ENCODE results near the gene MARK3.

MARK3 gene

GRCh38 chr14:103442288-103442687, 57.1 kb downstream of the MARK3 start:
- FAIRE-seq, result no peak

GRCh38 chr14:103443111-103443510, 57.9 kb downstream of the MARK3 start:
- FAIRE-seq, result no peak

DNA sequence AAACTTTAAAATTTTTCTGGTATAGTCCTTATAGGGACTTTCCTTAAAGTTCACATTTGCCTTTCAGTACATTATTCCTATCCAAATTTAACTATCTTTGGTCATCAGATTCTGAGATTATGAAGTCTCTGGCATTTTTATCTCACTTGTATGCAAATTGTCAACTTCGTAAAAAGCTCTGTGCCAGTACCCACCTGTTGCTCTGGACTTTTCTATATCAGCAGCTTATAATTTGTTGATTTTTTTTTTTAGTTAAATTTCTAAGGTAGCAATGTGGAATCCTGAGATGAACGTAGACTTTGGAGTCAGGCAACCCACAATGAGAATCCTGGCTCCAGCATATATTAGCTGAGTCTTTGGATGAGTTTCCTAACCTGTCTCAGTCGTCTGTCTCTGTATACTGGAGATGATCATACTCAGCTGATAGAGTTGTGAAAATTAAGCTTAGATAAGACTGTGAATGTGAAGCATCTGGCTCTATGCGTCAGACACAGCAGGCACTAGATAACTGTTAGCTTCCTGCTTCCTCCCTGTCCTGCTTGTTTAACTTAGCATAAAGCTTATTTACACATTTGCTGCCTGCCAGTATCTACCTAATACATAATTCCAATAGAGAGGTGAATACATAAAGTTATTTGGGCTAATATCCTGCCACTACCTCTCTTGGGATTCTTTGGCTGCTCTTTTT, 59.8 kb downstream of the MARK3 start:
- no peak for FAIRE-seq

DNA sequence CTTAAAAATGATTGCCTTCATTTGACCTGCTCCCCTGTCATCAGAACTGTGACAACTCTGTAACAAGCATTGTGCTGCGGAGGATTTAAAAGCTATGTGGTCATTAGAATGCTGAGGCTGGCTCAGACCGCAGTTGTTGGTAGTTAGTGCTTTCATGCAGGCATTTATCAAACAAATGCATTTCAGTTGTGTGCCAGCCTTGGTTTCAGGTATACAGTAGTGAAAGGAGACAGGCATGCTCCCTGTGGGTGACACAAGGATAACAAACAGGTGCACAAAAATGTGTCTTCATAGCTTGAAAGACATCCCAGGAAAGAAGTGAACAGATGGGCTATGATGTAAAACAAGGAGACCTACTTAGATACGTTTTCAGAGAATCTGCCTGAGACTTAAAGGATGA, 60.6 kb downstream of the MARK3 start:
- no peak for FAIRE-seq

GRCh38 chr14:103448097-103448496, 62.9 kb downstream of the MARK3 start:
- no peak for FAIRE-seq

DNA sequence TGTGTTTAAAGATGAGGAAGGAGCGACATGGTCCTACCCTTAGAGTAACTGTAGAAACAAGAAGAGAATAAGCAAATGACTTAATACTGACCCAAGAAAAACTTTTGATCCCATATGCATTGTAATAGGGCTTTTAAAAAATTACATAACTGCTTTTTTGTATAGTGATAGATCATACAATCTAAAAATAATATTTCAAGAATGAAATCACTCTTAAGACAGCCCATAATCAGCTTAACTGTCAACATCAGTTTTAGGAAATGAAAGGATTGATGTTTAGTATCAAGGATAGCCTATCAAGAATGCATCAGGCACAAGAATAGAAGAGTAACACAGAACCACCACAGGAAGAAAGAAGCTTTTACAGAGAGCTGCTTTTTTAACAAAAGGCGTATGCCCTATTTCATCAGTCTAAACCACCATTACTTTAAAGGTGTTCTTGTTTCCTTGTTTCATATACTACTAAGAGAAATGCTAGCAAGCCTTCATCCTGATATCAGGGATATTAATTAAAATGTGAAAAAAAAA, 64.5 kb downstream of the MARK3 start:
- FAIRE-seq, result no peak

- no peak for FAIRE-seq
These were observed 65.2 kb downstream of the MARK3 start for GRCh38 chr14:103450416-103450815.

GRCh38 chr14:103451401-103451800, 66.2 kb downstream of the MARK3 start:
- no peak for FAIRE-seq

DNA sequence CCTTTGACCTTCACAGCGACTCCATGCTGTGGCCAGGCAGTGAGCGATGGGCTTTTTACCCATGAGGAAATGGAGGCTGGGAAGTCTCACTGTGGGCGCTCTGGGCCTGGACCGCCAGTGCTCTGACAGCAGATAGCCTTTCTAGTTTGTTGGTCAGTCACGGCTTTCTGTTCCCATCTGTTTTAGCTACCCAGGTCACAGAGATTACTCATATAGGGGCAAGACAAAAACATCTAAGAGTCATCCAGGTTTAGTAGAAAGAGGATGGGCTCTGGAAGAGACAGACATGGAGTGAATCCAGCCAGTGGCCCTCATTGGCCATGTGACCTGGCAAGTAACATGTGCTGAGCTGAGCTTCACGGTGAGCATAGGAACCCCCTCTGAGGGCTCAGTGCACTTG, 68.6 kb downstream of the MARK3 start:
- FAIRE-seq, result no peak

- FAIRE-seq, result no peak
These were observed 71.1 kb downstream of the MARK3 start for GRCh38 chr14:103456167-103456835.

GRCh38 chr14:103460415-103460814, 75.2 kb downstream of the MARK3 start:
- FAIRE-seq, result no peak

GRCh38 chr14:103463149-103463548, 77.9 kb downstream of the MARK3 start:
- no peak for FAIRE-seq

GRCh38 chr14:103463851-103464250, 78.6 kb downstream of the MARK3 start:
- no peak for FAIRE-seq

DNA sequence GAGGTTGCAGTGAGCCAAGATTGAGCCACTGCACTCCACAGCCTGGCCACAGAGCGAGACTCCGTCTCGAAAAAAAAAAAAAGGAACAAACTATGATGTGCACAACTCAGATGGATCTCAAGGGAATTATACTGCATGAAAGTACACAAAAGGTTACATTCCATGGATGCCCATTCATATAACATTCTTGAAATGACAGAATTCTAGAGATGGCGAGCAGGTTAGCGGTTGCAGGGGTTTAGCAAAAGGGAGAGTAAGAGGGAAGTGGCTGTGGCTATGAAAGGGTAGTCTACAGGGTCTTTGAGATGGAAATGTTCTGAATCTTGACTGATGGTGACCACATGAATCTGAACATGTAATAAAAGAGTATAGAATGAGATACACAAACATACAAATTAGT, 87.7 kb downstream of the MARK3 start:
- FAIRE-seq, result no peak

DNA sequence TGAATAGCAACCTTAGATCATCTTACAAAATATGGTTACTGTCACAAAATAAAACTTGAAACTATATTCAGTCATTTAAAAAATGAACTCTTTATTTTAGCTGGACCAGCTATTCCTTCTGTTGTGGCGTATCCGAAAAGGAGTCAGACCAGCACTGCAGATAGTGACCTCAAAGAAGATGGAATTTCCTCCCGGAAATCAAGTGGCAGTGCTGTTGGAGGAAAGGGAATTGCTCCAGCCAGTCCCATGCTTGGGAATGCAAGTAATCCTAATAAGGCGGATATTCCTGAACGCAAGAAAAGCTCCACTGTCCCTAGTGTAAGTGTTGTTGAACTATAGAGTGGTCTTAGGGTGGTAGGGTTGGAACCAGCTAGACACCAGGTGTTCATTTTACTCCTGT, 89.7 kb downstream of the MARK3 start:
- no peak for FAIRE-seq

DNA sequence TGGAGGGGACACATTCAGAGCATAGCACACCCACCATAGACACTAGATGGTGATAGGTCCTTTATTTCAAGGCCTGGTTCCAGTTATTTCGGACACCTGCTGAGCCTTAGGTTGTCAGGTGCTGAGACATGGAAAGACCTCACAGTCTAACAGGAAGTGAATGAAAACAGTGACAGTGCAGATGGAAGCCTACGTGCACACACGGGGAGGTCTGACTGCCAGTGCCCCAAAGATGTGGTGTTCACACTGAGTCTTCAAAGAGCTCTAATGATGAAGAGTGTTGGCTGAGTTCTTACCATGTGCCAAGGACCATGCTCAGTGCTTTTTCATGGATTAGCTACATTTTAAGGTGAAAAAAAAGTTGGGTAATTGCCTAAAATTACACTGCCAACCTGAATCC, 90.8 kb downstream of the MARK3 start:
- FAIRE-seq, result no peak

DNA sequence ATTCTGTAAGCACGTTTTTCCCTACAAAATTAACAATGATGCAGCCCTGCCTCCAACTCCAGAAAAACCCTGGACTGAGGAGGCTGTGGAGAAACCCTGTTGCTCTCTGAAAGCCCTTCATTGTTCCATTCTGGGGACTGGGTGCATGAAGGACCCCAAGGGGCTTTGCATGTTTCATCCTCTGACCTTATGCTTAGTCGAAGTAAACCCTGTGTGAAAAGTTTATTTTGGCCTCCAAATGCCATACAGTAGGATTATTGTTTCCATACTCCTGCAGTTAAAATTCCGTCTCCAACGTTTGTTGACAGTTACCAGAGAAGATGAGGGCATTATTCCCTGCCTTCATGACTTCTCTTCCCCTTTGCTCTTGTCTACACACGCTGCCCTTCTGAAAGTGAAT, 91.4 kb downstream of the MARK3 start:
- FAIRE-seq, result no peak

GRCh38 chr14:103480595-103480994, 95.4 kb downstream of the MARK3 start:
- no peak for FAIRE-seq

GRCh38 chr14:103483600-103483999, 98.4 kb downstream of the MARK3 start:
- FAIRE-seq, result no peak

DNA sequence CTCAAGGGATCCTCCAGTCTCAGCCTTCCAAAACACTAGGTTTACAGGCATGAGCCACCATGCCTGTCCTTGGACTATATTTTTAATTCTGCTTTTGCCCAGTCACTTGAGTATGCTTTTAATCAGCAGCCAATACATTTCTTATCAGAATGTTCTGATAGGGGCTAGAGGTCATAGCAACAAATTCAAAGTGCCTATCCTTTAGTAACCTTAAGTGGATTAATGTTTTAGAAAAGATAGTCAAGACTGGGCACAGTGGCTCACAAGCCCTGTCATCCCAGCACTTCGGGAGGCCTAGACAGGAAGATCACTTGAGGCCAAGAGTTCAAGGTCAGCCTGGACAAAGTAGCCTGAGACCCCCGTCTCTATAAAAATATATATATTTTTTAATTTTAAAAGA, 100.3 kb downstream of the MARK3 start:
- no peak for FAIRE-seq

DNA sequence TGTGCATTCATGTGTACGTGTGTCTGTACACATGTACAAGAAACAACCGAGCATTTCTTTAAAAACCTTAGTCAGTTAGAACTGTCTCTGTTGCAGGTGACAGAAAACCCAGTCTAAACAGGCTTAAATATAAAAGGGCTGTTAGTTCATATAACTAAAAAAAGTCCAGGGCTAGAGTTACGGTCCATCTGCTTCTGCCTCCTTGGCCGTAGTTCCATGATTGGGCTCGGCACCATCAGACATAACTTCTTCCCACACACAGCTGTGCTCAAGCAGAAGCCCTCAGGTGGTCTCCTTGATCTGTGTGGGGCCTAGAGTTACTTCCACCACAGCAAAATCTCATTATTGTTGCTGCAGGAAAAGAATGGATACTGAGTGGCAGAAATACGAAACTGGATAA, 102.9 kb downstream of the MARK3 start:
- no peak for FAIRE-seq

DNA sequence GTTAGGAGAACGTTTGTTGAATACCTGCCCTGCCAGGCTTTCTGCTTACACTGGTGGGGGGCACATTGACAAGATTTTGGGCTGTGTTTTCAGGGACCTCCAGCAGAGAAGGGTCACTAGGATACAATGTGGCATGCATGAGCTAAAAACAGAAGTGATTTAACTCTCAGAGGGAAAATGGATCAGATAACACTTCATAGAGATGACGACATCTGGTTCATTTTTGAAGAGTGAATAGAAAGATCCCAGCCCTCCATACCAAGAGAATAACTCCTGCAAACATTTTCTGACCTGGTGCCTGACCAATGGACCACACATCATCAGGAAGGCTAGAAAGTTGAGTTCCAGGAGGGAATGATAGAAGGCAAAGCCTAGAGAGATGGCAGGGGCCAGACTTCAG, 103.7 kb downstream of the MARK3 start:
- no peak for FAIRE-seq

DNA sequence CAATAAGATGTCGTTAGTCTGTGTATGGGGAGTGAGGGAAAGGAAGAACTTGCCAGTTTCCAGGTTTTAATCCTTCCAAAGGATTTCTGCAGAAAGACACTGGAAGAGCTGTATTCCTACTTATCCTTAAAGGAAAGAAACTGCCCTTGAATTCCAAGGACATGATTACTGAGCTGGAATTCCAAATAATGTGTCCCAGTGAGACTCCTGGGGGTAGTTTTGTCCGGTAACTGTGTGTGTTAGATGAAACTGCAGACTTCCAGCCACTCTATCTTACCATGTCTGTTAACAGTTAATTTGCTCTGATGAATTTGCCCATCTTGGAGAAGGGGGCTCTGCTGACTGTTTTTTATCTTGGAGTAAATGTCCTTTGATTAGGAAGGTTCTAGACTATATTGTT, 104.4 kb downstream of the MARK3 start:
- no peak for FAIRE-seq

DNA sequence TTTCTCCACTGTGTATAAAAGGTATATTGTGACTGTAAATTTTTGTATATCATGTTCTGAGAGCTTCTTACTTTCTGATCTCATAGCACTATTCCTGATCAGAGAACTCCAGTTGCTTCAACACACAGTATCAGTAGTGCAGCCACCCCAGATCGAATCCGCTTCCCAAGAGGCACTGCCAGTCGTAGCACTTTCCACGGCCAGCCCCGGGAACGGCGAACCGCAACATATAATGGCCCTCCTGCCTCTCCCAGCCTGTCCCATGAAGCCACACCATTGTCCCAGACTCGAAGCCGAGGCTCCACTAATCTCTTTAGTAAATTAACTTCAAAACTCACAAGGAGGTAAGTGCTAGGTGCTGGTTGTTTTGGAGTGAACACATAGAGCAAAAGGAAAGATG, 106.5 kb downstream of the MARK3 start:
- FAIRE-seq, result no peak

Data from colon (tissue), 2 donors.